Thoracic aorta (tissue), 2 donors: Measurements from ENCODE around the gene BTBD2. TPM values are rescaled to one million over a fixed set of nuclear protein-coding genes. Genes with fewer than 3 reads are reported as not detected.

ENCODE experiments used
- ATAC-seq: fragments of 150-250 bp; one replicate; pipeline ENCODE4 v1.8.0; 2017; ENCODE audit warnings: low read depth; ENCODE audit not compliant: insufficient number of reproducible peaks, low FRiP score
- DNase-seq: peaks from one replicate; pipeline ENCODE4 v3.0.0-alpha.2; 2020; ENCODE audit warnings: low spot score
- H3K27ac ChIP-seq, 2 donors: fragments of 200-600 bp; sonication (generic); 1 replicate in 1 of 2; 2 replicates in 1 of 2; pipeline ENCODE4 v1.5.1; 2016; ENCODE audit warnings: mild to moderate bottlenecking in 2 of 2, moderate library complexity in 2 of 2
- H3K27me3 ChIP-seq: fragments of 200-600 bp; sonication (generic); replicated peaks from 2 replicates; pipeline ENCODE4 v1.6.0; 2016; ENCODE audit warnings: mild to moderate bottlenecking; ENCODE audit not compliant: insufficient read depth
- H3K36me3 ChIP-seq: fragments of 200-600 bp; sonication (generic); one replicate; pipeline ENCODE4 v1.5.1; 2016
- H3K4me1 ChIP-seq, 2 donors: fragments of 200-600 bp; sonication (generic); 1 replicate in 1 of 2; 2 replicates in 1 of 2; pipeline versions ENCODE4 v1.5.1 to v1.6.0; 2016; ENCODE audit warnings: low read depth in 2 of 2, mild to moderate bottlenecking in 1 of 2; ENCODE audit not compliant: control insufficient read depth in 1 of 2
- H3K4me3 ChIP-seq: fragments of 200-600 bp; sonication (generic); 2 replicates; pipeline ENCODE4 v1.5.1; 2016; ENCODE audit warnings: mild to moderate bottlenecking
- H3K9me3 ChIP-seq: fragments of 200-600 bp; sonication (generic); 2 replicates; pipeline ENCODE4 v1.5.1; 2016
- total RNA-seq, 2 donors: library from RNA; depleted of rRNA; stranded (reverse); fragments of >200 nt; gene quantifications; one replicate each; pipeline versions ENCODE4 v1.1.0 to v1.2.3, GENCODE V29; 2016
- TF ChIP-seq, protein P1 (sequence below): fragments of 200-600 bp; sonication (generic); IDR thresholded peaks from one replicate; pipeline ENCODE4 v1.5.1; 2019; ENCODE audit warnings: antibody characterized with exemption

Gene BTBD2
- total RNA-seq, 2 donors from 2014 or later = 43.2 to 107 TPM

DNA sequence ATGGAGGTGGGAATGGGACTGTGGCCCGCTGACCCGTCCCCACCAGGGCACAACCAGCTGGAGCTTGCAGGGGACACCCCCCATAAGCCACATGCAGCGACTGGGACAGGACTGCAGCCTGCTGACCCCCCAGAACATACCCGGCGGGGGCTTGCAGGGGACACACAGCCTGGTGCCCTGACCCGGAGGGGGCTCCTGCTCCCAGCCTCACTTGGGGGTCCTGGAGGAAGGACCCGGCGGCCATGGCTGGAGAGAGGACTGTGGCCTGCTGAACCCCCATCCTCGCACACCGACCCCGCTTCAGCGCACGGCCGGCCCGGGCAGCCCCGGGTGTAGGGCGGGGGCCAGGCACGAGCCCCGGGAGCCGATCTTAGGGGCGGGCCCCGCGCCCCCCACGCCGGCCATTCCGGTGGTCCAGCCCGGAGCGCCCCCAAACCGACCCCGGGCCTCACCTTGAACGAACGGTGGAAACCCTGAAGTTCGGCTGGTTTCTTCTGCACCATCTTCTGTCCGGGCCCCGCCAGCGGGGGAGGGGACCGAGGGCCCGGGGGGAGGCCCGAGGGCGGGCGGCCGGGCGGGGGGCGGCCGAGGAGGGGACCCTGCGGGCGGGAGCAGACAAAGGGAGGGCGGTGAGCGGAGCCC is 35.0 kb upstream of the BTBD2 start:
- ATAC-seq = no peak
- H3K27ac ChIP-seq = peak overlapping the region; percentile 89 to 93

GRCh38 chr19:2049741-2050348 is 34.3 kb upstream of the BTBD2 start:
- no peaks in the 10 kb centered on the region for H3K27me3 ChIP-seq
- peak overlapping the region; percentile 89 to 93 for H3K27ac ChIP-seq
- TF ChIP-seq, protein P1, sequence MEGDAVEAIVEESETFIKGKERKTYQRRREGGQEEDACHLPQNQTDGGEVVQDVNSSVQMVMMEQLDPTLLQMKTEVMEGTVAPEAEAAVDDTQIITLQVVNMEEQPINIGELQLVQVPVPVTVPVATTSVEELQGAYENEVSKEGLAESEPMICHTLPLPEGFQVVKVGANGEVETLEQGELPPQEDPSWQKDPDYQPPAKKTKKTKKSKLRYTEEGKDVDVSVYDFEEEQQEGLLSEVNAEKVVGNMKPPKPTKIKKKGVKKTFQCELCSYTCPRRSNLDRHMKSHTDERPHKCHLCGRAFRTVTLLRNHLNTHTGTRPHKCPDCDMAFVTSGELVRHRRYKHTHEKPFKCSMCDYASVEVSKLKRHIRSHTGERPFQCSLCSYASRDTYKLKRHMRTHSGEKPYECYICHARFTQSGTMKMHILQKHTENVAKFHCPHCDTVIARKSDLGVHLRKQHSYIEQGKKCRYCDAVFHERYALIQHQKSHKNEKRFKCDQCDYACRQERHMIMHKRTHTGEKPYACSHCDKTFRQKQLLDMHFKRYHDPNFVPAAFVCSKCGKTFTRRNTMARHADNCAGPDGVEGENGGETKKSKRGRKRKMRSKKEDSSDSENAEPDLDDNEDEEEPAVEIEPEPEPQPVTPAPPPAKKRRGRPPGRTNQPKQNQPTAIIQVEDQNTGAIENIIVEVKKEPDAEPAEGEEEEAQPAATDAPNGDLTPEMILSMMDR = no peak
- peak; percentile 33 for ATAC-seq
- DNase-seq = no peak
- H3K36me3 ChIP-seq = peaks cover 20% of the 10 kb centered on the region
- H3K4me3 ChIP-seq = peak overlapping the region; percentile 96
- peaks cover 25 to 61% of the 10 kb centered on the region in 2 donors for H3K4me1 ChIP-seq
- H3K9me3 ChIP-seq = no peaks in the 10 kb centered on the region

More for the DNA sequence above, 35.0 kb upstream of the BTBD2 start:
- H3K9me3 ChIP-seq = no peaks in the 10 kb centered on the region
- TF ChIP-seq, protein P1 = no peak
- H3K4me3 ChIP-seq = peak overlapping the region; percentile 96
- H3K36me3 ChIP-seq = peaks cover 13% of the 10 kb centered on the region
- no peak for DNase-seq
- H3K27me3 ChIP-seq = no peaks in the 10 kb centered on the region
- H3K4me1 ChIP-seq = peaks cover 25 to 57% of the 10 kb centered on the region in 2 donors

GRCh38 chr19:2048959-2049740 is 33.6 kb upstream of the BTBD2 start:
- no peaks in the 10 kb centered on the region for H3K9me3 ChIP-seq
- peak overlapping the region; percentile 89 to 93 for H3K27ac ChIP-seq
- peaks cover 25 to 68% of the 10 kb centered on the region in 2 donors for H3K4me1 ChIP-seq
- H3K4me3 ChIP-seq = peak overlapping the region; percentile 96
- ATAC-seq = no peak
- no peak for DNase-seq
- H3K36me3 ChIP-seq = peaks cover 24% of the 10 kb centered on the region
- TF ChIP-seq, protein P1 = no peak
- H3K27me3 ChIP-seq = no peaks in the 10 kb centered on the region

DNA sequence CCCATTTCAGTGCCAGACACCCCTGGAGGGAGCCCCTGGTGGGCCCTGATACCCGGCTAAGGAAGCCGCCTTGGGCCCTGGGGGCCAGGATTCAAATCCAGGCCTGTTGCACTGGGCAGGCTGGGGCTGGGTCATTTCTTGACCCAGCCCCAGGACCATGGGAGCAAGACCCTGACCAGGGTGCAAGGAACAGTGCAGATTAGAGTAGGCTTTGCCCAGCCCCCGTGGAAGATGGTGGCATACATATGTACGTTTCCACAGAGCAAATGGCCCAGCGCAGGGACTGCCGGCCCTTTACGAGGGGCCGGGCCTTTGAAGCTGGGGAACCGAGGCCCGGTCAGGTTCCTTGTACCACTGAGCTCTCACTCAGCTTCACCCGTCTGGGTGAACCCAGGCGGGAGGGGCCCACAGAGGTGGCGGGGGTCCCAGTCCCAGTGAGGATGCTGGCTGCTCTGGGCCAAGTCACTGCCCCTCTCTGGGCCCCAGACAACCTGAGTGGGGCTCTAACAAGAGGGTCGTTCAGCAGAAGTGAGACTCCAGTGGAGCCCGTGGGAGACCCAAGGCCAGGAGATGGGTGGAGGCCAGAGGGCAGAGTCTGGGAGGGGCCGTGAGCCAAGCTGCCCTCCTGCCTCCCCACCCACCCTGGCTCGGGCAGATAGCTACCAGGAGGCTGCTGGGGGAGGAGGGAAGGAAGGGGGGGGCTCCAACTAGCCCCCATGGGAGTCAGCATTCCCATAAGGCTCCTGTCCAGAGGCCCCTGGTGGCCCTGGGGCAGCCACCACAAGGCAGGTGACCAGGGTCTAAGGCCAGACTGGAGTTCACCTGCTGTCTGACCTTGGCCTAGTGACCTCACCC is 32.8 kb upstream of the BTBD2 start:
- no peak for ATAC-seq
- Histone ChIP-seq H3K27ac (peak overlapping the region; percentile 89 to 93), H3K27me3 (no peaks in the 10 kb centered on the region), H3K4me1 (peaks cover 28 to 72% of the 10 kb centered on the region in 2 donors), H3K9me3 (no peaks in the 10 kb centered on the region), H3K4me3 (peak overlapping the region; percentile 96), H3K36me3 (peaks cover 27% of the 10 kb centered on the region)
- no peak for DNase-seq
- TF ChIP-seq, protein P1 = no peak
